GM19395 (cell line): Measurements from ENCODE around the gene ABHD12B.

ENCODE experiments used
- ATAC-seq: cut with Tn5 transposase; IDR thresholded peaks from one replicate; pipeline ENCODE4 v1.9.1; 2021; ENCODE audit warnings: mild to moderate bottlenecking, moderate library complexity; ENCODE audit not compliant: unreplicated experiment

ABHD12B gene

GRCh38 chr14:50839048-50839447 is 32.8 kb upstream of the ABHD12B start:
- no peak for ATAC-seq

GRCh38 chr14:50839691-50840090 is 32.2 kb upstream of the ABHD12B start:
- no peak for ATAC-seq

- ATAC-seq: no peak
Observed at GRCh38 chr14:50844391-50844790, 27.5 kb upstream of the ABHD12B start.

GRCh38 chr14:50845166-50845565 is 26.7 kb upstream of the ABHD12B start:
- ATAC-seq: no peak

- ATAC-seq: no peak
Observed at GRCh38 chr14:50846226-50846880, 25.5 kb upstream of the ABHD12B start.

- no peak for ATAC-seq
Observed at GRCh38 chr14:50853891-50854290, 18.0 kb upstream of the ABHD12B start.

GRCh38 chr14:50854521-50854920 is 17.3 kb upstream of the ABHD12B start:
- no peak for ATAC-seq

- ATAC-seq: no peak
Observed at GRCh38 chr14:50855558-50855957, 16.3 kb upstream of the ABHD12B start.

- no peak for ATAC-seq
Observed at GRCh38 chr14:50856660-50857059, 15.2 kb upstream of the ABHD12B start.

GRCh38 chr14:50859296-50859624 is 12.6 kb upstream of the ABHD12B start:
- no peak for ATAC-seq

GRCh38 chr14:50860478-50861086 is 11.3 kb upstream of the ABHD12B start:
- ATAC-seq: no peak

- ATAC-seq: no peak
Observed at GRCh38 chr14:50862036-50862570, 9.8 kb upstream of the ABHD12B start.

GRCh38 chr14:50864237-50864636 is 7.6 kb upstream of the ABHD12B start:
- no peak for ATAC-seq

GRCh38 chr14:50864946-50865345 is 6.9 kb upstream of the ABHD12B start:
- no peak for ATAC-seq

GRCh38 chr14:50865391-50866076 is 6.3 kb upstream of the ABHD12B start:
- ATAC-seq: no peak

GRCh38 chr14:50871228-50871627 is 625 bp upstream of the ABHD12B start:
- ATAC-seq: no peak

GRCh38 chr14:50874757-50875156 is 2.9 kb downstream of the ABHD12B start:
- no peak for ATAC-seq

- ATAC-seq: peak; percentile 95
Observed at GRCh38 chr14:50875359-50876070, 3.7 kb downstream of the ABHD12B start.

GRCh38 chr14:50882932-50883826 is 11.3 kb downstream of the ABHD12B start:
- no peak for ATAC-seq

- ATAC-seq: no peak
Observed at GRCh38 chr14:50883827-50884197, 12.0 kb downstream of the ABHD12B start.

GRCh38 chr14:50887476-50887875 is 15.6 kb downstream of the ABHD12B start:
- no peak for ATAC-seq
